SU-DHL-6 (cell line): ENCODE data around the gene MAST2.

ENCODE experiments used
- CTCF ChIP-seq: fragments of 200-600 bp; sonication (generic); IDR thresholded peaks from one replicate; pipeline ENCODE4 v1.5.1; 2017; ENCODE audit warnings: antibody characterized with exemption, mild to moderate bottlenecking, low read length, moderate library complexity; ENCODE audit not compliant: insufficient read depth, poor library complexity, severe bottlenecking
- EZH2phosphoT487 ChIP-seq: fragments of 200-600 bp; sonication (generic), shearing (Covaris generic); conservative IDR thresholded peaks from 2 replicates; pipeline ENCODE4 v1.6.1; 2018; ENCODE audit warnings: mild to moderate bottlenecking, antibody characterized with exemption, low read length, moderate library complexity, mixed read lengths

GRCh38 chr1:45824607-45825006 lies 21.2 kb downstream of the MAST2 start:
- TF ChIP-seq CTCF: no peak
- TF ChIP-seq EZH2phosphoT487: no peak
